CD4-positive, alpha-beta T cell (primary cell): Measurements from ENCODE around the gene LRRK2. TPM values are rescaled to one million over a fixed set of nuclear protein-coding genes. Genes with fewer than 3 reads are reported as not detected.

Experiments
- ATAC-seq: fragments of 200-7000 bp; cut with Tn5 transposase; one replicate; pipeline ENCODE4 v1.10.0; 2022; ENCODE audit warnings: mild to moderate bottlenecking; ENCODE audit not compliant: poor library complexity
- CTCF ChIA-PET: fragments of 350-600 bp; sonication (Branson Sonifier 250); formaldehyde crosslinking; loops from one replicate; lab custom pipeline; 2021; ENCODE audit warnings: antibody characterized with exemption, inconsistent platforms; lab: Charles Lee
- POLR2A ChIA-PET: fragments of 350-600 bp; sonication (Branson Sonifier 250); formaldehyde crosslinking; loops from one replicate; lab custom pipeline; 2021; ENCODE audit warnings: antibody characterized with exemption, inconsistent platforms; lab: Charles Lee
- DNase-seq, 14 experiments: peaks; one replicate each; pipeline ENCODE4 v3.0.0-alpha.2; 2013 to 2020; ENCODE audit warnings: mixed read lengths in 2 of 14
- H3K27ac ChIP-seq, 2 donors: one replicate each; pipeline versions ENCODE4 v1.5.1 to v1.7.0; 2013; ENCODE audit warnings: low read length in 2 of 2, low read depth in 1 of 2, mild to moderate bottlenecking in 1 of 2
- H3K27me3 ChIP-seq, 2 experiments: 1 replicate in 1 of 2; 2 replicates in 1 of 2; pipeline versions ENCODE4 v1.6.1 to v1.7.0; 2013; ENCODE audit warnings: low read length in 2 of 2, control low read depth in 1 of 2, mild to moderate bottlenecking in 1 of 2, moderate library complexity in 1 of 2; ENCODE audit not compliant: insufficient read depth in 2 of 2, control insufficient read depth in 1 of 2
- H3K36me3 ChIP-seq: one replicate; pipeline ENCODE4 v1.6.1; 2013; ENCODE audit warnings: low read length, control low read depth; ENCODE audit not compliant: insufficient read depth
- H3K4me1 ChIP-seq: one replicate; pipeline ENCODE4 v1.6.1; 2013; ENCODE audit warnings: low read length, control low read depth; ENCODE audit not compliant: insufficient read depth
- H3K4me3 ChIP-seq: one replicate; pipeline ENCODE4 v1.5.1; 2013; ENCODE audit warnings: mild to moderate bottlenecking, low read length, moderate library complexity
- H3K9me3 ChIP-seq, 2 experiments: 1 replicate in 1 of 2; 2 replicates in 1 of 2; pipeline versions ENCODE4 v1.6.1 to v1.7.0; 2013; ENCODE audit warnings: low read length in 2 of 2, mild to moderate bottlenecking in 2 of 2, control low read depth in 1 of 2, moderate library complexity in 1 of 2; ENCODE audit not compliant: control insufficient read depth in 1 of 2, insufficient read depth in 1 of 2
- H3K27ac Mint-ChIP-seq: one replicate; pipeline ENCODE4 v1.8.0; 2020; ENCODE audit warnings: mixed read lengths
- H3K27me3 Mint-ChIP-seq: one replicate; pipeline ENCODE4 v1.8.0; 2021; ENCODE audit warnings: mixed read lengths
- H3K36me3 Mint-ChIP-seq: one replicate; pipeline ENCODE4 v1.8.0; 2021; ENCODE audit warnings: low read depth, mixed read lengths
- H3K4me1 Mint-ChIP-seq: one replicate; pipeline ENCODE4 v1.8.0; 2021; ENCODE audit warnings: low read depth, mixed read lengths
- H3K4me3 Mint-ChIP-seq: one replicate; pipeline ENCODE4 v1.8.0; 2020; ENCODE audit warnings: mild to moderate bottlenecking, mixed read lengths
- H3K9me3 Mint-ChIP-seq: one replicate; pipeline ENCODE4 v1.8.0; 2020; ENCODE audit warnings: mixed read lengths
- CTCF ChIP-seq: fragments of 200-600 bp; IDR thresholded peaks from one replicate; pipeline ENCODE4 v1.8.0; 2022; ENCODE audit warnings: antibody characterized with exemption, mild to moderate bottlenecking
- intact Hi-C, 2 experiments: fragments of 100-400 bp; cut with DNase I in 1 of 2; cut with micrococcal nuclease in 1 of 2; formaldehyde crosslinking; loops; one replicate each; pipeline versions ENCODE4 v1.15.1 to v1.9.0; 2023 to 2025; cut with DNase I, micrococcal nuclease
- total RNA-seq, 174 experiments: library from RNA in 2 of 174; stranded (reverse) in 2 of 174; gene quantifications; one replicate each; pipeline ENCODE4 v1.2.3 and lab custom pipeline; 2021 to 2026

The LRRK2 gene
- total RNA-seq, 2 experiments from 2014 or later: 0.42 to 0.60 TPM

DNA sequence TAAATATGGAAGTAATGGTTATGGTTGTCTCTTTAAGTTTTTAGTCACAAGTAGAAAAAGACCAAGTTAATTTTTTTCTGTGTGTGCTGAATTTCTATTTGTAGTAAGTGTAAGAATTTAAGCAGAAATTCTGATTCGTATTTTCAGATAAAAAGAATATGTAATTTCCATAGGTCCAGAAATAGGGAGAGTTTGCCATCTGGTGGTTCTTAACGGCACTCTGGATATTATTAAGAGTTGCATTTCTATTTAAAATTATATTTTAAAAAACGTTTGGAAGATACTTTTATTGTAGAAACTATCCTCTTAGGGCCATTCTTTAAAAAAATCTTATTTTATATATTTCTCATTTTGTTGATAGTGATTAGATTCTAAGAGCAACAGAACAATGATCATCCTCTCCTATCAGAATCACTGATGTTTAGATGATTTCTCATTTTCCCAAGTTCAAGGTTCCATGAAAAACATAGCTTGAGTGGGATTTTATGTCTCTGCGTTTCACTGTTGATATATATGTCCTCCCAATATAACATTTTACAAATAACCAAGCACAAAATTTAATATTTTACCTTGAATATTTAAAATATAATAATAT is 88.3 kb downstream of the LRRK2 start:
- Mint-ChIP-seq H3K9me3 (no peaks in the 10 kb centered on the region), H3K4me3 (no peak overlapping the region), H3K27ac (no peak overlapping the region), H3K27me3 (no peaks in the 10 kb centered on the region), H3K36me3 (no peaks in the 10 kb centered on the region), H3K4me1 (no peaks in the 10 kb centered on the region)
- peak in 2 of 14 experiments; percentile 1 to 2 for DNase-seq
- TF ChIP-seq CTCF: no peak
- Histone ChIP-seq H3K27ac (no peak overlapping the region), H3K36me3 (no peaks in the 10 kb centered on the region), H3K4me1 (no peaks in the 10 kb centered on the region), H3K27me3 (no peaks in the 10 kb centered on the region), H3K4me3 (no peak overlapping the region), H3K9me3 (no peaks in the 10 kb centered on the region)
- ChIA-PET POLR2A (no interaction called here), CTCF (interaction anchor here (1.2 kb wide), 1 partner anchor 20 kb away, joined by 4 read pairs; no protein-coding TSS in a partner anchor)
- intact Hi-C loops: no loop called here
- ATAC-seq: no peak

GRCh38 chr12:40313928-40314327 is 89.1 kb downstream of the LRRK2 start:
- intact Hi-C loops: no loop called here
- Mint-ChIP-seq H3K27ac (no peak overlapping the region), H3K27me3 (no peaks in the 10 kb centered on the region), H3K4me3 (no peak overlapping the region), H3K36me3 (no peaks in the 10 kb centered on the region), H3K4me1 (no peaks in the 10 kb centered on the region), H3K9me3 (no peaks in the 10 kb centered on the region)
- DNase-seq: no peak
- no peak overlapping the region for H3K27ac ChIP-seq
- H3K36me3 ChIP-seq: no peaks in the 10 kb centered on the region
- CTCF ChIA-PET: interaction anchor here (1.2 kb wide), 1 partner anchor 19 kb away, joined by 4 read pairs; no protein-coding TSS in a partner anchor
- H3K4me1 ChIP-seq: no peaks in the 10 kb centered on the region
- POLR2A ChIA-PET: no interaction called here
- no peak overlapping the region for H3K4me3 ChIP-seq
- ATAC-seq: no peak
- no peaks in the 10 kb centered on the region for H3K9me3 ChIP-seq
- no peaks in the 10 kb centered on the region for H3K27me3 ChIP-seq
- TF ChIP-seq CTCF: no peak

DNA sequence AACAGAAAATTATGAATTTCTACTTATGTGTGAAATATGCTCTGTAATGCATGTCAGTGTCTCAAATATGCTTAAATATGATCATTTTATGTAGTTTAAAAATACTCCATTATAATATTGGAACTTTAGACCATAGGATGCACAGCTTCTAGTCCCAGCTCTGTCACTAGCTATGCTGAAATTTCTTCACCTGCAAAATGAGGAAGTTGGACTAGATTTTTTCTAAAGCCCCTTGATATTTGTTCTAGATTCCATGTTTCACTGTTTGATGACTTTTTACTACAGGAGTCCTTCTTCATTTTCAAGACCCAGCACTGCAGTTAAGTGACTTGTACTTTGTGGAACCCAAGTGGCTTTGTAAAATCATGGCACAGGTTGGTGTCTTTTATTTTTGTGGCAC is 90.1 kb downstream of the LRRK2 start:
- CTCF ChIA-PET: no interaction called here

More for the DNA sequence above, 90.1 kb downstream of the LRRK2 start:
- no peaks in the 10 kb centered on the region for H3K9me3 Mint-ChIP-seq
- no peaks in the 10 kb centered on the region for H3K4me1 Mint-ChIP-seq
- no peaks in the 10 kb centered on the region for H3K27me3 ChIP-seq
- ATAC-seq (no peak), DNase-seq (no peak)
- no peaks in the 10 kb centered on the region for H3K36me3 ChIP-seq
- POLR2A ChIA-PET: no interaction called here
- no peak for TF ChIP-seq CTCF
- no peaks in the 10 kb centered on the region for H3K4me1 ChIP-seq
- no peak overlapping the region for H3K27ac ChIP-seq
- no peaks in the 10 kb centered on the region for H3K36me3 Mint-ChIP-seq
- no peaks in the 10 kb centered on the region for H3K9me3 ChIP-seq
- H3K27ac Mint-ChIP-seq: no peak overlapping the region
- intact Hi-C loops: no loop called here
- no peaks in the 10 kb centered on the region for H3K27me3 Mint-ChIP-seq
- H3K4me3 ChIP-seq: no peak overlapping the region
- no peak overlapping the region for H3K4me3 Mint-ChIP-seq
